ENCODE measurements around the gene THUMPD1. TPM values are rescaled to one million over a fixed set of nuclear protein-coding genes. Genes with fewer than 3 reads are reported as not detected.

THUMPD1 gene
- total and polyA plus RNA-seq, 2 donors (not counting 3 experiments of a cell fraction or from before 2014, with no cell fraction given): 27.9 to 29.0 TPM

- H3K9me3 ChIP-seq (replicated peaks; ENCODE audit: control insufficient read depth, insufficient read depth, low read length): no peaks in the 10 kb centered on the region
- BruUV-seq (replicated peaks): no TSS peak
- no peak overlapping the region for H3K9ac ChIP-seq (replicated peaks; ENCODE audit: extremely low read depth, insufficient read depth, low read length)
- peaks cover 0 to 1% of the 10 kb centered on the region in 2 experiments for H3K27me3 ChIP-seq (ENCODE audit: control insufficient read depth in 2 of 2, insufficient read depth in 2 of 2, low read length in 2 of 2)
- H4K20me1 ChIP-seq (replicated peaks; ENCODE audit: control insufficient read depth, extremely low read depth, insufficient read depth, low read length): no peaks in the 10 kb centered on the region
- ChIA-PET POLR2A (interaction anchor here (0.7 kb wide), 1 partner anchor 33 kb away, joined by 8 read pairs; no protein-coding TSS in a partner anchor), CTCF (interaction anchor here (0.7 to 2.9 kb wide), 13 partner anchors 9 to 527 kb away, joined by 3 to 26 read pairs (median 6); partner anchors contain the start of genes ACSM3, ERI2, REXO5 and THUMPD1)
- no peaks in the 10 kb centered on the region for H3K36me3 ChIP-seq (ENCODE audit: control insufficient read depth in 2 of 2, extremely low read depth in 1 of 2, insufficient read depth in 2 of 2, low read length in 2 of 2)
- H3K9me1 ChIP-seq (replicated peaks; ENCODE audit: control insufficient read depth, extremely low read depth, insufficient read depth, low read length): no peaks in the 10 kb centered on the region
- DNase-seq (ENCODE audit: low read depth, low spot score) (no peak), FAIRE-seq (no peak)
- dilution Hi-C loops (cut with MboI; ENCODE audit: extremely low pct_ligation_motif_present, low sequenced_read_pairs) (no loop called here), intact Hi-C loops (cut with micrococcal nuclease) (loop anchor here (1.0 to 2.0 kb wide), 2 partner anchors 75 to 310 kb away; no protein-coding TSS in a partner anchor)
- no peak overlapping the region for H3K27ac ChIP-seq (ENCODE audit: insufficient read depth, low read depth, low read length)
- H3K79me2 ChIP-seq (ENCODE audit: control insufficient read depth, insufficient read depth, low read length): no peaks in the 10 kb centered on the region
- H3K4me1 ChIP-seq (ENCODE audit: control insufficient read depth, extremely low read depth, insufficient read depth, low read length): no peaks in the 10 kb centered on the region
- H3K4me3 ChIP-seq (replicated peaks in 1 of 3; ENCODE audit: insufficient read depth in 1 of 3, low read depth in 1 of 3, low read length in 3 of 3): no peak overlapping the region
- no peak overlapping the region for H3K4me2 ChIP-seq (ENCODE audit: insufficient read depth, low read length)
- no peak for TF ChIP-seq GATA2 (IDR thresholded peaks at IDR 0.05; ENCODE audit: insufficient read depth, insufficient read length, low read depth, low read length)
- no peak for TF ChIP-seq CTCF (IDR thresholded peaks at IDR 0.05; ENCODE audit: extremely low read depth in 1 of 2, insufficient read depth in 1 of 2, low read depth in 1 of 2, low read length in 2 of 2)
- no peak for TF ChIP-seq EZH2 (IDR thresholded peaks at IDR 0.05; ENCODE audit: borderline replicate concordance, low read depth, low read length, severe bottlenecking)
- no peak for TF ChIP-seq JUN (IDR thresholded peaks at IDR 0.05; ENCODE audit: borderline replicate concordance, insufficient read depth, insufficient read length, low read depth)
- no peak for TF ChIP-seq POLR2AphosphoS5 (IDR thresholded peaks at IDR 0.05; ENCODE audit: insufficient read depth, low read depth, low read length)
- no peak for TF ChIP-seq MYC (IDR thresholded peaks at IDR 0.05; ENCODE audit: low read depth, low read length)
- H2AFZ ChIP-seq (ENCODE audit: low read depth, low read length): no peak overlapping the region
Observed at GRCh38 chr16:20773679-20774078, 32.1 kb upstream of the THUMPD1 start.

All from endothelial cell of umbilical vein (primary cell).